HEK293T (cell line): ENCODE measurements around the gene PPP1R12B.
"Not testable (repeated sequence)": the region's sequence is repeated elsewhere in the genome, so short reads cannot be mapped to it uniquely, and the experiment has no call there.

ENCODE experiments used
- CTCF ChIA-PET: fragments of 350-600 bp; formaldehyde crosslinking; extraction: SDS; loops from one replicate; lab custom pipeline; 2021; ENCODE audit warnings: antibody characterized with exemption, inconsistent platforms; lab: Yijun Ruan, JAX
- POLR2A ChIA-PET: fragments of 350-600 bp; formaldehyde crosslinking; extraction: SDS; loops from one replicate; lab custom pipeline; 2020; ENCODE audit warnings: antibody characterized with exemption, inconsistent platforms; lab: Yijun Ruan, JAX
- DNase-seq: peaks from one replicate; pipeline ENCODE4 v3.0.0; 2012; ENCODE audit warnings: mixed read lengths; ENCODE audit errors: extremely low spot score
- ARNT ChIP-seq: fragments of 450-650 bp; IDR thresholded peaks from 2 replicates; pipeline ENCODE4 v1.6.1; 2017; ENCODE audit warnings: mild to moderate bottlenecking
- CTBP1 ChIP-seq: fragments of 450-650 bp; IDR thresholded peaks from 2 replicates; pipeline ENCODE4 v1.6.1; 2016; ENCODE audit warnings: borderline replicate concordance
- FOXA1 ChIP-seq: fragments of 450-650 bp; IDR thresholded peaks from 2 replicates; pipeline ENCODE4 v1.6.1; 2016; ENCODE audit warnings: mild to moderate bottlenecking
- FOXK2 ChIP-seq: fragments of 450-650 bp; IDR thresholded peaks from 2 replicates; pipeline ENCODE4 v1.6.1; 2016; ENCODE audit warnings: mild to moderate bottlenecking
- FOXM1 ChIP-seq: fragments of 450-650 bp; IDR thresholded peaks from 2 replicates; pipeline ENCODE4 v1.6.1; 2017; ENCODE audit warnings: mild to moderate bottlenecking, borderline replicate concordance
- HDGF ChIP-seq: fragments of 450-650 bp; IDR thresholded peaks from 2 replicates; pipeline ENCODE4 v1.6.1; 2017; ENCODE audit warnings: antibody characterized with exemption, borderline replicate concordance
- L3MBTL2 ChIP-seq: fragments of 450-650 bp; conservative IDR thresholded peaks from 2 replicates; pipeline ENCODE4 v1.6.1; 2016; ENCODE audit warnings: mild to moderate bottlenecking
- LEF1 ChIP-seq: fragments of 450-650 bp; IDR thresholded peaks from 2 replicates; pipeline ENCODE4 v1.6.1; 2017; ENCODE audit warnings: mild to moderate bottlenecking, borderline replicate concordance
- SP1 ChIP-seq: fragments of 450-650 bp; IDR thresholded peaks from 2 replicates; pipeline ENCODE4 v1.6.1; 2017
- SUZ12 ChIP-seq: fragments of 450-650 bp; IDR thresholded peaks from 2 replicates; pipeline ENCODE4 v1.6.1; 2016; ENCODE audit warnings: mild to moderate bottlenecking
- ZNF384 ChIP-seq: fragments of 450-650 bp; IDR thresholded peaks from 2 replicates; pipeline ENCODE4 v1.6.1; 2016
- TF ChIP-seq, protein P1 (sequence below): fragments of 450-650 bp; IDR thresholded peaks from 2 replicates; pipeline ENCODE4 v1.6.1; 2016

PPP1R12B gene

GRCh38 chr1:202416641-202417040, 68.1 kb downstream of the PPP1R12B start:
- no peak for DNase-seq
- ChIA-PET CTCF (no interaction called here), POLR2A (no interaction called here)
- TF ChIP-seq FOXM1 = no peak
- no peak for TF ChIP-seq FOXK2
- no peak for TF ChIP-seq SP1
- TF ChIP-seq SUZ12 = no peak
- TF ChIP-seq, protein P1, sequence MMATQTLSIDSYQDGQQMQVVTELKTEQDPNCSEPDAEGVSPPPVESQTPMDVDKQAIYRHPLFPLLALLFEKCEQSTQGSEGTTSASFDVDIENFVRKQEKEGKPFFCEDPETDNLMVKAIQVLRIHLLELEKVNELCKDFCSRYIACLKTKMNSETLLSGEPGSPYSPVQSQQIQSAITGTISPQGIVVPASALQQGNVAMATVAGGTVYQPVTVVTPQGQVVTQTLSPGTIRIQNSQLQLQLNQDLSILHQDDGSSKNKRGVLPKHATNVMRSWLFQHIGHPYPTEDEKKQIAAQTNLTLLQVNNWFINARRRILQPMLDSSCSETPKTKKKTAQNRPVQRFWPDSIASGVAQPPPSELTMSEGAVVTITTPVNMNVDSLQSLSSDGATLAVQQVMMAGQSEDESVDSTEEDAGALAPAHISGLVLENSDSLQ = no peak
- no peak for TF ChIP-seq ARNT
- no peak for TF ChIP-seq HDGF
- TF ChIP-seq L3MBTL2 = no peak

DNA sequence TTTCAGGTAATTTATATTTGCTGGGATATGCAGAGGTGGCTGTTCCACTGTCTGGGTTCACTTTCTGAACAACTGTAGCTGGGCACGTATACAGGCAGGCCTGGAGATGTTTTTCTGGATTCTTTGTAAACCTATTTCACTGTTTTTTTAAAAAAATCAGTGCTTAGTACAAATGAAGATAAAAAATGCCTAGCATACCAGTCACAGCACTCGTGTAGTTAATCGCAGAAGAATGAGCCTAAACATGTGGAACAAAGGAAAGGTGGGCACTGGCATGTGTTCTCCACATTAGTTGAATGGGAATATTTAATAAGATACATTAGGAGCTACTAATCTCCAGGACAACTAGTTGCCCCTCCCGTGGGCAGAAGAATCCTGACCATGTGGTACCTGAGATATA, 68.6 kb downstream of the PPP1R12B start:
- DNase-seq, POLR2A ChIA-PET, CTCF ChIA-PET: not testable (repeated sequence)

DNA sequence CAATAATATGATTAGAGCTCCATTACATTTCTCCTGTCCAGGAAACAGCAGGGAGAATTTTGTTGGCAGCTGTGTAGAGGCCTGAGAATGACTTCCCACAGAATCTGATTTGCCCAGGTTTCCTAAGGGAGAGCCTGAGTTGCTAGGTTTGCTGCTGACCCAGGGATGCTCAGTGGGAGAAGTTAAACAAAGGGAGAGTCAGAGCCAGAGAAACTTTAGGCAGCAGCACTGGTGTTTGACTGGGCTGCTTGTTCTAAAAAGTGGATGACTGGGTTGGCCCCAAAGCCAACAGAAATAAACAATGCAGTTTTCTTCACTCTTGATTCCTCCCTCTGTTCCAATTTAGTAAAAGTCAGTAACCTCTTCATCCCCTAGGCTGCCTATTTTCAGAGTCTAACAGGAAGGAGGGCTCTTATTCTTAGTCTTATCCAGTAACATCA, 69.3 kb downstream of the PPP1R12B start:
- CTCF ChIA-PET, POLR2A ChIA-PET, DNase-seq: not testable (repeated sequence)

GRCh38 chr1:202419731-202420130, 71.2 kb downstream of the PPP1R12B start:
- POLR2A ChIA-PET, CTCF ChIA-PET, DNase-seq: not testable (repeated sequence)

DNA sequence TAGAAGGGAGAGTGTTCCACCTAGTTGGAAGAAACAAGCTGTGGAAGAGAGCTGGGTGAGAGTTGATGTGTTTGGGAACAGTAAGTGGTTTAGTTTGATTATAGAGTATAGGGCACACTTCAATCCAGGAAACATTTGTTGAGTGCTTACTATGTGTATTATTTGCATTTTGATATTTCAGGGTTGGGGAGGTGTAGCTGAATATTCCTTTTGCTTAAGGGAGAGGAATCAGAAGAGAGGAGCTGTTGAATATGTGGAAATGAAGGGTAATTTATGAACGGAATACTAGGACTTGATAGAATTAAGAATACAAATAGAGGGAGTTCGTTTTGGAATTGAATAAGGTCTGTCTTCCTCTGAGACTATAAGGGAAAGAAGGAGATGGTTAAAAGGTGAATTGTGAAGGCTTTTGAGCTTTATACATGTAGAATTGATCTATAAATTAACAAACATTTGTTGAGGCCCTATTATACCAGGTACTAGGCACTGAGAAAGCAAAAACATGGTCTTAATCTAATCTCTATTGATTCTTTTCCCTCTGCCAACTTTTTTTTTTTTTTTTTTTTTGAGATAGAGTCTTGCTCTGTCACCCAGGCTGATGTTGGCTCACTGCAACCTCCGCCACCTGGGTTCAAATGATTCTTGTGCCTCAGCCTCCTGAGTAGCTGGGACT, 72.1 kb downstream of the PPP1R12B start:
- POLR2A ChIA-PET, CTCF ChIA-PET: not testable (repeated sequence)

GRCh38 chr1:202422709-202423108, 74.2 kb downstream of the PPP1R12B start:
- POLR2A ChIA-PET, DNase-seq, CTCF ChIA-PET: not testable (repeated sequence)

More for the DNA sequence above, 72.1 kb downstream of the PPP1R12B start:
- not testable (repeated sequence) for DNase-seq

DNA sequence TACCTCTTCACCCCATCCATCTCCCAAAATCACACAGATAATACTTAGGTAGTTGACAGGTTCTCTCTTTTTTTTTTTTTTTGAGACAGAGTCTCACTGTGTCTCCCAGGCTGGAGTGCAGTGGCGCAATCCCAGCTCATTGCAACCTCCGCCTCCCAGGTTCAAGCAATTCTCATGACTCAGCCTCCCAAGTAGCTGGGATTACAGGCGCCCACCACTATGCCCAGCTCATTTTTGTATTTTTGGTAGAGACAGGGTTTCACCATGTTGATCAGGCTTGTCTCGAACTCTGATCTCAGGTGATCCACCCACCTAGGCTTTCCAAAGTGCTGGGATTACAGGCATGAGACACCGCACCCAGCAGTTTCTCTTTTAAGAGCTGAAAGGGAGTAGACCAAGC, 75.8 kb downstream of the PPP1R12B start:
- CTCF ChIA-PET, POLR2A ChIA-PET: not testable (repeated sequence)

GRCh38 chr1:202430111-202430510, 81.6 kb downstream of the PPP1R12B start:
- POLR2A ChIA-PET, CTCF ChIA-PET, DNase-seq: not testable (repeated sequence)

More for the DNA sequence above, 75.8 kb downstream of the PPP1R12B start:
- DNase-seq = not testable (repeated sequence)

DNA sequence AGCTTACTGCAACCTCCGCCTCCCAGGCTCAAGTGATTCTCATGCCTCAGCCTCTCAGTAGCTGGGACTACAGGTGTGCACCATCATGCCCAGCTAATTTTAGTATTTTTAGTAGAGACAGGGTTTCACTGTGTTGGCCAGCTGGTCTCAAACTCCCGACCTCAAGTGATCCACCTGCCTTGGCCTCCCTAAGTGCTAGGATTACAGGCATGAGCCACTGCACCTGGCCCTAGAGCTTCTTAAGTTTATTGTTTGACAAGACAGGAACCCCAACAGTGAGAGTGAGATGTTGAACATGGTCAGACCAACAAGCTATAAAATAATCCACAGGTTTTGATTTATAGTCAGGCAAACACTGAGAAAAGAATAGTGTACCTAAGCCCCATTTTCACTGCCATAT, 83.8 kb downstream of the PPP1R12B start:
- CTCF ChIA-PET, DNase-seq, POLR2A ChIA-PET: not testable (repeated sequence)

DNA sequence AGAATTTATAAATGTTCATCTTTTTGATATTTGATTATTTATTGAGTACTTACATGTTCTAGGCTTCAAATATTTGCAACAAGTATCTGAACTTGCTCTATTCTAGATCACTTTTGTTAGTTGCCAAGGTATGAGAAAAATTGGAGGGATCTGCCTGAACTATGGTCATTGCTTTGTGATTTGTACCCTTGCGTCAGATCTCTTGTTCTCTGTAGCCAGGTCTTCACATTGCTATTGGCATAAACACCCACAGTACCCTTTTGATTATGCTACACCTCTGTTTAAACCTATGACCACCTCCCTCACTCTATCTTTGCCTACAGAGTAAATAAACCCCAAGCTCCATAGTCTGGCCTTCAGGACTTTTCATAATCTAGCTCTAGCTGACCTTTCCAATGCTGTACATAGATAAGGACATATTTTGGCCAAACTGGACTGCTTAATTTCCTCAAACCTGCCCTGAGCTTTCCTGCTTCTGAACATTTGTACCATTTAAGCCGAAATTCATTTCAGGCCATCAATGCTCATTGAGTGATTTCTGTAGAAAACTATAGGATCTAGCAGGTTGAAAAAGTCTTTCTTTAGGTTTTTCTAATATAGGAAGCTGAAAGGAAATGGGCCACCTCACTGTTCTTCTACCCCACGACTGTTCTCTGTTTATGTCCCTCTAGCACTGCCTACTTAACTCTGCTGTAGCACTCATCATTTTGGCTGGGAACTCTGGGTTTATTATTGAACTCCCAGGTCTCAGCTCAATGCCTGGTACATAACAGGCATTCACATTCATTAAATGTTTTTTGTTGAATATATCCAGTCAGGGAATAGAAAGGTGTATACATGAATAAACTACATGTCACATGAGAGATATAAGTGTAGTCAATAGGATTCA, 84.9 kb downstream of the PPP1R12B start:
- no peak for TF ChIP-seq ZNF384
- no peak for DNase-seq
- ChIA-PET POLR2A (interaction anchor here (0.9 kb wide), 1 partner anchor 91 kb away, joined by 3 read pairs; the partner anchor contains the start of gene UBE2T), CTCF (no interaction called here)

GRCh38 chr1:202434059-202434458, 85.6 kb downstream of the PPP1R12B start:
- CTCF ChIA-PET = no interaction called here
- POLR2A ChIA-PET = interaction anchor here (0.9 kb wide), 1 partner anchor 92 kb away, joined by 3 read pairs; the partner anchor contains the start of gene UBE2T
- TF ChIP-seq CTBP1 (no peak), LEF1 (no peak), HDGF (no peak), ZNF384 (no peak), FOXA1 (no peak)
- DNase-seq = no peak
